GM18508 (cell line): ENCODE results near the gene SVBP.

Experiments
- ATAC-seq: cut with Tn5 transposase; IDR thresholded peaks from one replicate; pipeline ENCODE4 v1.9.1; 2021; ENCODE audit warnings: moderate number of reproducible peaks; ENCODE audit not compliant: insufficient read depth, unreplicated experiment

Gene SVBP

DNA sequence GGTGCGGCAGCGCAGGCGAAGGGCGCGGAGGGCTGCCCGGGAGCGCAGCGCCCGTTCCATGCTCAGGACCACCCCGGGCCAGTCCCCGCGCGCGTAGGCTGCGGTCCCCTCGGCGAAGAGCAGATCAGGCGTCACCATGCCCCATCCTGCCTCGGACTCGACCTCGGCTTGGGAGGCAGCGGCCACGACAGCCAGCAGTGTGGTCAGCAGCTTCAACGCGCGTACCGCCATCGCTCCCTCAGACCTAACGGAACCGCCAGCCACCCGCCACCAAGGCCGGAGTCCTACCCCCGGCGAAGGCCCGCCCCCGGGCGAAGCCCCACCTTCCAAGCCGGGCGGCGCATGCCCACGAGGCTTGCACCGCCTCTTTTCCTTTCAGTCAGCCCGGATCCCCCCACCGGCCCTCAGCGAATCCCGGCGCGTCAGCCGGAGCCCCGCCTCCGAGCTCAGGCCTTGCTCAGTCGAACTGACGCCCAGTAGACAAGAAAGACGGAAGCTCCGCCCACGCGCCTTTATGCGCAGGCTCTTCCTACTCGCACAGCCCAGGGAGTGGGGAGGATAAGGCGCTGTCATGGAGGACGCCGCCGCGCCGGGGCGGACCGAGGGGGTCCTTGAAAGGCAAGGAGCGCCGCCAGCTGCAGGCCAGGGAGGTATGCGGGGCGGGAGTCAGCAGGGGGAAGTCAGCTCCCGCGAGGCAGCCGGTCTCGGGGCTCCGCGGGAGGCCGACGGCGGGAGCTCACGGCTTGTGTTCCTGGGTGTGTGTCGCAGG lies 50.3 kb downstream of the SVBP start, which contains the start of the genes C1orf50 and P3H1:
Gene C1orf50, plus strand, starts transcription at position 509 of the 769 bp plus-strand sequence. Its CDS starts 63 bp downstream, at position 572.
Gene P3H1, minus strand, starts transcription at position 288 of the 769 bp plus-strand sequence. Its CDS starts 57 bp downstream, at position 231.
- ATAC-seq: peak; percentile 81

DNA sequence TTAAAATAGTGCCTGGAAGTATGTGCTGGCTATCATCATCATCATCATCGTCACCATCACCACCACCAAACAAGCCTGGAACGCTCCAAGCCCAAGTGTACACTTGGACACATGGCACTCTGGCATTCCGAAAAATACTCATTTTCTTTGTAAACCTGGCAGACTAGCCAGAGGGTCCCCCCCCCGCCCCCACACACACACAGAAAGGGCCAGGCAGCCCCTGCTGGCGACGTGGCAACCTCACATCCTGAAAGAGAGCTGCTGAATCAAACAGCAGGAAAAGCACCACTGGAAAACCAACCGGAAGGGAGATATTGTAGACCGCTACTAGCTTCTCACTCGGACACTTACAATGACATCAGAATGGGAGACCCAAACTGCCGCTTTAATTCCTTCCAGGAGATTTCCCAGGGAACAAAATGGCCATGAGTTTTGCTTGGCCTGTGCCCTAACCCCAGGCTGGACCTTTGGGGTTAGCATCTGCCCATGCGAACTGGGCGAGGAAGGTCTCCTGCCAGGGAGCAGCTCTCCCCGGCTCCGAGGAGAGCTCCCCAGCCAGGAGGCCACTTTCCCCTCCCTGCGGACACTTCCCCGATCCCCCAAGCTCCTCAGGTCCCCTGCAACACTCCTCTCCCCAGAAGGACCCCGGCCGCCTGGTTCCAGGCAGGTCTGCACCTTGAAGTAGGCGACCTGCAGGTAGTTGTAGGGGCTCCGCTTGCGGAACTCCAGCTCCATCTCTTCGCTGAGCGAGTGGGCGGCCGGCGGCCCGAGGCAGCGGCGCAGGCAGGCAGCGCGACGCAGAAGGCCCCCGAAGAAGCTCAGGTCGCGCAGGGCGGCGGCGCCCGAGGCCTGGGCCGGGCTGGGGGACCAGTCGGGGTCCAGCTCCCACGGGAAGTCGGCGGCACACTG lies 51.1 kb downstream of the SVBP start:
- no peak for ATAC-seq

- ATAC-seq: no peak
These were observed 51.9 kb downstream of the SVBP start for GRCh38 chr1:42765269-42765668.

GRCh38 chr1:42762269-42762668 lies 54.9 kb downstream of the SVBP start:
- no peak for ATAC-seq

DNA sequence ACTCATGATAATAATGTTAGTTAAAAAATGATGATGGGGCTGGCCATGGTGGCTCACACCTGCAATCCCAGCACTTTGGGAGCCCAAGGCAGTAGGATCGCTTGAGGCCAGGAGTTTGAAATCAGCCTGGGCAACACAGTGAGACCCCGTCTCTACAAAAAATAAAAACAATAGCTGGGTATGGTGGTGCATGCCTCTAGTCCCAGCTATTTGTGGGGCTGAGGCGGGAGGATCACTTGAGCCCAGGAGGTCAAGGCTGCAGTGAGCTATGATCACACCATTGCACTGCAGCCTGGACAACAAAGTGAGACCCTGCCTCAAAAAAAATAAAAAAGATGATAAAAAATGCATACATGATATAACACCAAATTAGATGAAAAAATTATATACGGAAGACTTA lies 55.6 kb downstream of the SVBP start:
- no peak for ATAC-seq

DNA sequence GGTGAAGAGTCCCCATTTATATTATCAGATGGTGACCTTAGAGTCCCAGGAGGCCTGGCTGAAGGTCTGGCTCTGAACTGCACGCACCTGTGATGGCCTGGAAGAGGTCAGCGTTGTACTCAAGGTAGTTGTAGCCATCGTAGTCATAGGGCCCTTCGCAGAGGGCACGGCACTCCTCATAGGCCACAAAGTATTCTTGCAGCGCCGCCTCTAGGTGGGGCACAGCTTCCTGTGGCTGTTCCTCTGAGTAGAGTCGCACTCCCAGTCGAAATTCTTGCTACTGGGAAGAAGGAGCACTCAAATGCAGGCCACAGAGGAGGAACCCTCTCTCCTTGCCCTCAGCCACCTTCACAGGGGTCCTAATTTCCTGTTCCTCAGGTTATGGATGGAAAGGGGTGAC lies 58.1 kb downstream of the SVBP start:
- ATAC-seq: no peak

DNA sequence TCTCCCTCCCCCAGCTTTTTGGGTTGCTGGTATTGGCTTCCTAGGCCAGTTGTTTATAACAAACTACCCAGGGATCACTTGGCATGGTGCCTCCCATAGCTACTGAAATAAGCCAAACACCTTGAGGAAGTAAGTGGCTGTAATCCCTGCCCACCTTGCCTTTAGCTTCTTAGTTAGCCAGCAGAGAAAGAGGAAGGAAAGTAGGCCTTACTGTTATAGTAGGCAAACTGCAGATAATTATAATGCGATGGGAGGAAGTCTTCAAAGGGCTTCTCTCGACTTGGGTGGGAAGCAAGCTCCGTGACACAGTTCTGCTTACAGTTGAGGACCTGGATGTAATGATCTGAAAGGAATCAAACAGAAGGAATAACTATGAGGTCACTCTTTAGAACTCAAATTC lies 58.6 kb downstream of the SVBP start:
- no peak for ATAC-seq

GRCh38 chr1:42757892-42758275 lies 59.3 kb downstream of the SVBP start:
- ATAC-seq: no peak
